Tongue (tissue), 2 donors: ENCODE data around the gene FOXA1. TPM values are rescaled to one million over a fixed set of nuclear protein-coding genes. Genes with fewer than 3 reads are reported as not detected.
"Not testable (repeated sequence)": the region's sequence is repeated elsewhere in the genome, so short reads cannot be mapped to it uniquely, and the experiment has no call there.

Experiments used
- DNase-seq: peaks from one replicate; pipeline ENCODE4 v3.0.0-alpha.2; 2015
- total RNA-seq: library from RNA; depleted of rRNA; stranded (reverse); fragments of >200 nt; gene quantifications from one replicate; pipeline ENCODE4 v1.2.3, GENCODE V29; 2014

FOXA1 gene
- total RNA-seq, 1 donor from 2014 or later, result 15.9 TPM

GRCh38 chr14:37555596-37555995 lies 39.5 kb downstream of the FOXA1 start:
- DNase-seq, result not testable (repeated sequence)

DNA sequence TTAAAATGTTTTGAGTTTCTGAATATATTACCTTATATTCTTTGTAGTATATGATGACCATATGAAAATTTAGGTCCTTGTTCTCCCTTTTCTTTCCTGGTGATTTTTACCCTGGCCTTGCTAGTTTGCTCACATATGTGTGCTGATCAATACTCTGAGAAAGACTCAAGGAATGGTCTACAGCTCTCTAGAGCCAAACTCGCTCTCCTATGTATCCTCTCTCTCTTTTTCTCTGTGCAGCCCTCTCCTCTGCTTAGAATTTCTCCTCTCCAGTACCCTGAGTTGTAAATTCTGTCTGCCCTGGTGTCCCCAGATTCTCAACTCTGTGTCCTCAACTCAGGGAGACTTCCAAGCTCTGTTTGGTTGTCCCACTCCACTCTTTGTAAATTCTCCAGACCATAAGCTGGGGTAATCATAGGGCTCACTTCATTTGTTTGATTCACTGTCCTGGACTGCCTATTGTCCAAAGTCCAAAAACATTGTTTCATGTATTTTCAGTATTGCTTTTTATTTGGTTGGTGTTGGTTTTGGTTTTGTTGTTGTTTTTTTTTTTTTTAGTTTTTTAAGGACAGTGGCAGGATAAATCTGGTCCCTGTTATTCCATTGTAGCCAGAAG lies 41.0 kb downstream of the FOXA1 start:
- DNase-seq, result no peak

DNA sequence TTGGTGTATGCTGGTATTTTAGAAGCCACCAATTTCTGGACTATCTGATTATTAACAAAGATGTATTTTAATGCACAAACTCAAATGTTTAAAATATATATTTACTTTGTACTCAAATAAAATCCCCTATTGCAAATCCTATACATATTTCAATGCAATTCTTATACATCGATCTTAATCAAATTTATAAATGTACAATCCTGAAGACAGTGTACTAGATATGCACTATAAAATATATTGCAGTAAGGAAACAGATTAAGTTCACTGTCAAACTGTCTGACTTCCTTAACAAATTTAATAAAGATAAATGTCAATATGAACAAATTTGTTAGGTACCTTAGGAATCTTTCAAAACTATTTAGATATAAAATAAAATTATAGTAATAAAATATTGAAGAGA lies 43.9 kb downstream of the FOXA1 start:
- no peak for DNase-seq

DNA sequence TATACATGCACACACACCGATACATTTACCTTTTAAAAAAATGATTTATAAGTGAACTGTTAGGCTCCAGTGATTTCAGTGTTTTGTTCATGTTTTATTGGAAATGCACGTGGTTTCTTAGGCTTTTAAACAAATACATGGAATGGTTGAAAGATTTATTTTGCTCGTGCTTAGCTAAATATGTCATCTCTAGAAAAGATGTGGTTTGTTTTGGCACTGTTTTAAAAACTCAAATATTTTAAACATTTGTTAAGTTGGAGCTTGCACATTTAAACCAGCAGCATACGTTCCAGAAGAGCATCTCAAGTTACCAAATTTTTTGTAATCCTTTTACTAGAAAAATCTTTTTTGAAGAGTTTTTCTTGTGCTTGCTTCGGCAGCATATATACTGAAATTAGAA lies 44.5 kb downstream of the FOXA1 start:
- DNase-seq, result peak; percentile 19

- peak; percentile 16 for DNase-seq
These were observed 48.2 kb downstream of the FOXA1 start for GRCh38 chr14:37546621-37547447.

GRCh38 chr14:37545174-37545573 lies 49.9 kb downstream of the FOXA1 start:
- no peak for DNase-seq

- no peak for DNase-seq
These were observed 50.6 kb downstream of the FOXA1 start for GRCh38 chr14:37544407-37544806.

GRCh38 chr14:37539992-37540391 lies 55.1 kb downstream of the FOXA1 start:
- no peak for DNase-seq

Other genes starting within 250 kb of the FOXA1 start
- gene TTC6, start 380 bp upstream of the FOXA1 start, total RNA-seq, result 5.2 TPM